ENCODE results near the gene CDH26.
A peak's percentile ranks its signal among the peaks of the same experiment; 100 is the strongest.

The CDH26 gene

DNA sequence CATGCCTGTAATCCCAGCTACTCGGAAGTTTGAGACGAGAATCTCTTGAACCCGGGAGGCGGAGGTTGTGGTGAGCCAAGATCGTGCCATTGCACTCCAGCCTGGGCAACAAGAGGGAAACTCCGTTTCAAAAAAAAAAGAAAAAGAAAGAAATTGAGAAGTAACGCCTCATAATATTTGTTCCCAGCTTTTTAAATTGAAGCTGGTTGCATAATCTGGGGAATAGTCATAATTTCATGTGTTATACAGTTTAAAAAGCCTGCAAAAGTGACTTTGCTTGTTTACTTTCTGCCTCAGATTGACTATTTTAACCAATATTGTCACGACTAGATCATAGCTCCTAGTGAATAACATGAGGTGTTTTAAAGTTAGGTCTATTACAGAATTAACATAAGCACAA, 10.8 kb upstream of the CDH26 start:
- DNase-seq (ENCODE audit: low read depth): no peak

GRCh38 chr20:59948212-59948611, 10.0 kb upstream of the CDH26 start:
- DNase-seq (ENCODE audit: low read depth): no peak
- H3K4me3 ChIP-seq (ENCODE audit: low read depth, low read length): no peak overlapping the region
- TF ChIP-seq CTCF (IDR thresholded peaks at IDR 0.05; ENCODE audit: control insufficient read depth, extremely low read depth, insufficient read depth): no peak

More for the DNA sequence above, 10.8 kb upstream of the CDH26 start:
- no peak overlapping the region for H3K4me3 ChIP-seq (ENCODE audit: low read depth, low read length)
- TF ChIP-seq CTCF (IDR thresholded peaks at IDR 0.05; ENCODE audit: control insufficient read depth, extremely low read depth, insufficient read depth): no peak

- peak; percentile 57 for TF ChIP-seq CTCF (IDR thresholded peaks at IDR 0.05; ENCODE audit: control insufficient read depth, extremely low read depth, insufficient read depth)
- DNase-seq (ENCODE audit: low read depth): no peak
- H3K4me3 ChIP-seq (ENCODE audit: low read depth, low read length): no peak overlapping the region
Observed at GRCh38 chr20:59948828-59949720, 9.1 kb upstream of the CDH26 start.

DNA sequence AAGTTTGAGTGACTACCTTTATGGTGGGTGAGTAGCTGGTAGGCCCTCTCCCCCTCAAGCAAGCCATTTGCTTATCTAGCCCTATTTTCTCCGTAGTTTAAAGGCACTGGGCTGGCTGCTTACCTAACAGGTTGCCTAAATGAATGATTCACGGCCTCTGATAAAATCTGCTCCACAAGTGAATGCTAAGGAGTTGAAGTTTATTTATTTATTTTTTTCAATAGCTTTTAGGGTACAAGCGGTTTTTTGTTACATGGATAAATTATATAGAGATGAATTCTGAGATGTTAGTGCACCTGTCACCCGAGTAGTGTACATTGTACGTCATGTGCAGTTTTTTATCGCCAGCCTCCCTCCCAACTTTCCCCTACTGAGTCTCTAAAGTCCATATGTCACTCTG, 8.3 kb upstream of the CDH26 start:
- no peak overlapping the region for H3K4me3 ChIP-seq (ENCODE audit: low read depth, low read length)
- TF ChIP-seq CTCF (IDR thresholded peaks at IDR 0.05; ENCODE audit: control insufficient read depth, extremely low read depth, insufficient read depth): no peak
- DNase-seq (ENCODE audit: low read depth): no peak

- TF ChIP-seq CTCF (IDR thresholded peaks at IDR 0.05; ENCODE audit: control insufficient read depth, extremely low read depth, insufficient read depth): no peak
- no peak overlapping the region for H3K4me3 ChIP-seq (ENCODE audit: low read depth, low read length)
- no peak for DNase-seq (ENCODE audit: low read depth)
Observed at GRCh38 chr20:59954718-59955117, 3.5 kb upstream of the CDH26 start.

DNA sequence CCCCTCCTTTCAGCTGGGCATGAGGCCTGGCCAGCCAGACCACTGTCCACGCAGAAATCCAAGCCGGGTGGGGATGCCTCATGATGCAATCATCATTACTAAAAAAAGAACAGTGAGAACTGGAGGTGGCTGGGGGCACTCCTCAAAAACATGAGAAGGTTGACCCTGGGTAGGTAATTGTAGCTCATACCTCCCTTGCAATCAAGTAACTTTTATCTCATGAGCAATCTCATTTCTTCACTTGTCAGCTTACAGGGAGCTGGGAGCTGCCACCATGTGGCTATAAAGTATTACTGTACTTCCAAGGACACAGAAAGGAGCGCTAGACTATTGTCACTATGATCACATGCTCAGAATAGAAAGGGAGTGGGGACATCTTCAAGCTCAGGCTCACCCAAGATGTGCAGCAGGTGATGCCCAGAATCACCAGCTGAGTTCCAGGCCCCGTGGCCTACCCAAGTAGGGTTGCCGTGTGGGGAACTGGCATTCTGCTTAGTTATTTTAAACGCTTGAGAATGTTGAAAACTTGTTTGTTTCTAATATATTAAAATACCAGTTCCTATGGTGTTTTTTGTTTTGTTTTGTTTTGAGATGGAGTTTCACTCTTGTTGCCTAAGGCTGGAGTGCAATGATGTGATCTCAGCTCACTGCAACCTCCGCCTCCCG, 3.0 kb upstream of the CDH26 start:
- peak; percentile 69 for DNase-seq (ENCODE audit: low read depth)
- H3K4me3 ChIP-seq (ENCODE audit: low read depth, low read length): no peak overlapping the region
- TF ChIP-seq CTCF (IDR thresholded peaks at IDR 0.05; ENCODE audit: control insufficient read depth, extremely low read depth, insufficient read depth): peak; percentile 74

DNA sequence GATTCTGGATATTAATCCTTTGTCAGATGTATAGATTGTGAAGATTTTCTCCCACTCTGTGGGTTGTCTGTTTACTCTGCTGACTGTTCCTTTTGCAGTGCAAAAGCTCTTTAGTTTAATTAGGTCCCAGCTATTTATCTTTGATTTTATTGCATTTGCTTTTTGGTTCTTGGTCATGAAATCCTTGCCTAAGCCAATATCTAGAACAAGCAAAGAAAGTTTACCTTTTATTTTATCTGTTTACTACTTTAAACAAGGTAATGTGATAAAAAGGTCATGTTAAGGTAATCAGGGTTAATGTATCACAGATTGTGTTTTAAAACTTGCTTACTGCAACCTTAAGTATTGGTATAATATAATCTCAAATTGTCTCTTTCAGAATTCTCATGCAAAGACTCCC, 655 bp upstream of the CDH26 start:
- peak overlapping the region; percentile 78 for H3K4me3 ChIP-seq (ENCODE audit: low read depth, low read length)
- DNase-seq (ENCODE audit: low read depth): peak; percentile 81

Measured in LNCaP clone FGC (cell line).